ENCODE results near the gene IRF2BP1.
A peak's percentile ranks its signal among the peaks of the same experiment; 100 is the strongest.
"Not testable (repeated sequence)": the region's sequence is repeated elsewhere in the genome, so short reads cannot be mapped to it uniquely, and the experiment has no call there.

IRF2BP1 gene

DNA sequence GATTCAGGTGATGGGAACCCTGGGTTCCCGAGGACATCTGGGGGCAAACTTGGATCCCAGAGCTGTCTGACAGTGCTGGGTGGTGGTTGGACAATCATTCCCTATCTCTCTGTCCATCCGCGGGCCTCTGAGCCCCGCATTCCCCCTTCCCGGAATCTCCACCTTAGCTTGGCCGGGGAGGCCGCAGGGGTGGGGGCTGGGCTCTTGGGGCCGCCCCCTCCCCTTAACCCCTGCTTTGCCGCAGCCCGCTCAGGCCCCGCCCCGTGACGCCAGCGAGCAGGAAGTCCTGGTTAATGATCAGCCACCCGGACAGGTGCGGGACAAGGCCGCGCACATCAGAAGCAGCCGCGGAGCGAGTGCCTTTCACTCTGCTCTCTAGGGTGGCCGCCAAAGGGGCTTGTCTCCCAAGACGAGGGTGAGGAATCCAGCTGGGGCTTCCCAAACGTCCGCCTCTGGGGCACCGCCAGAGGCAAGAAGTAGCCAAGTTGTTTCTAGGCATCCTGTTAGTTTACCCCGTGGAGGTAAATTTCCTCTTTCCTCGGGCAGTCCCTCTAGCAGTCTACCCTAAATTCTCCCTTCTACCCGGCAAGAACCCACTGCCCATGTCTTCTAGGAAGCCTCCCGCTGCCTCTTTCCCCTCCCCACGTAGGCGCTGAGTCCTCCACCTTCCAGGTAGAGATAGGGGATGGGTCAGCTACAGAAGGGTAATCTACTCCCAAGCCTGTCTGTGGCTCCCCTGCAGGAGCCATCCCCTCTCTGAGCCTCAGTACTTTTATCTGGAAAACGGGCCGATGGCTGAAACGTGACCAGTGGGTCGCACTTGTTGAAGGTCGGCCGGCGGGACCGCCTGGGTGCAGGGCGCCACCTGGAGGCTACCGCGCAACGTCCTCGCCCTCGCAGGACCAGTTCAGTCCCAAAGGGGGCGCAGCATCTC, 3.0 kb downstream of the IRF2BP1 start:
- DNase-seq (ENCODE audit: low read depth in 2 of 2) = peak; percentile 74 to 75

DNA sequence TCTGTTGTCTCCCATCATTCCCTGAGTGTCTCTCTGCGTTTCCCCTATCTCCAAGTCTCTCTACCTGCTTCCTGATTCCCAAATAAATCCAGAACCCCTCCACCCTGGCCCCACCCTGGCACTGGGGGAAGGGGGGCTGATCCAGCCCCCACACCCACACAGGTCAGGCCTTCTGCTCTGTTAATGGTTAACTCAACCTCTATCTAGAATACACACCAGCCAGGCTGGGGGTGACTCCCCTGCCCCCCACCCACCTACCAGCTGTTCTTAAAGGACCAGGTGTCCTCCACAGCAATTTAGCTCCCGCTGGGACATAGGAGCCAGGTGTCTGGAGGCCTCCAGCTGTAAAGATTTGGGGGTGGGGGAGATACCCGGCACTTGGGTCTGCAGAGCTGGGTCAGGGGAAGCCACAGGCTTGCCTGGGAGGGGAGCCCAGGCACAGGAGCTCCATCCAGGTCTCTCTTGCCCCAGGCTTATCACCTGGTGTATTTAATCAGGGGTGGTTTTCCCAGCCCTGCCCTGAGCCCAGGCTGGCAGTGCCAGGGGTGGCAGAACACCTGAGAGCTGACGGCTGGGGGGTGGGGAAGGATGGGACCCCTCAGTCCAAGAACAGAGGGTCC, 3.9 kb downstream of the IRF2BP1 start:
- no peak for DNase-seq (ENCODE audit: low read depth in 2 of 2)

DNA sequence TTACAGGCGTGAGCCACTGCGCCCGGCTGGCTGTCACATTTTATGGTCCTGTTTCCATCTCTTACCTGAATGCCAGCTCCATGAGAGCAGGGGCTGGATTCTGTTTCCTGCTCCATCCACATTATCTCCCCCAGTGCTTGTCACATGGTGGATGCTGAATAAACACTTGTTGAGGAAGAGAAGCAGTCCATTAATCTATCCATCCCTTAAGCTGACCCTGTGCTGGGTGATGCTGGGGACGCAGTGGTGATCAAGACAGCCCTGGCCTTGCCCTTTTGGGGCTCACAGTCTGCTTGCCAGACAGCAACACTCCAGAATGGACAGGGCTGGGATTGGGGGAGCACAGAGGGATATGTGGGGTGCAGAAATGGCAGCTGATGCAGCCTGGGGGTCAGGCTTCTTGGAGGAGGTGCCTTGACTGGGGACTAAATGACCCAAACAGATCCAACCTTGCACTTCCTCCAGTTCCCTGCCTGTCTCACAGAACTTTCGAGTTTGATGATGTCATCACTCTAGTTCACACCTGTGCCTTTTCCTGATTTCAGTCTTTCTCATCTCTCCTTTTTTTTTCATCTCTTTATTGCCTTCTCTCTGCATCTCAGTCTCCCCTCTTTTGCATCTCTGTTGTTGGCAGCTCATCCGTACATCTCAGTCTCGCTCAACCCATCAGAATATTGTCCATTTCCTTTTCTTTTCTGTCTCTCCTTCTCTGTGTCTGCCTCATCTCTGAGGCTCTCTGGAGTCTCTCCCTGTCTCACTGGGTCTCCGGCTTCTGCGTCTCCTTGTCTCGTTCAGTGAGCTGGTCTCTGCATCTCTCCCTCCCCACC, 4.6 kb downstream of the IRF2BP1 start:
- DNase-seq (ENCODE audit: low read depth in 2 of 2) = no peak

DNA sequence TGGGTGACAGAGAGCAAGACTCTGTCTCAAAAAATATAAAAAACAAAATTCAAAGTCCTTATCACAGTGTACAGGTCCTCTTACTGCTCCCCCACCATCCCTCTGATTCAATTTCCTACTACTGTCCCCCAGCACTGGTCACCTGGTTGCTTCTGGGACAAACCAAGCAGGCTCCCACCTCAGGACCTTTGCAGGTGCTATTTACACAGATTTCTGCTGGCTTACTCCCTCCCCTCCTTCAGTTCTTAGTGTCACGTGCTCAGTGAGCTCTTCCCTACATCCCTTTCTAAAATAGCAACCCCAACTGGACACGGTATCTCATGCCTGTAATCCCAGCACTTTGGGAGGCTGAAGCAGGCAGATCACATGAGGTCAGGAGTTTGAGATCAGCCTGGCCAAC, 6.0 kb downstream of the IRF2BP1 start:
- DNase-seq (ENCODE audit: low read depth in 2 of 2) = no peak

DNA sequence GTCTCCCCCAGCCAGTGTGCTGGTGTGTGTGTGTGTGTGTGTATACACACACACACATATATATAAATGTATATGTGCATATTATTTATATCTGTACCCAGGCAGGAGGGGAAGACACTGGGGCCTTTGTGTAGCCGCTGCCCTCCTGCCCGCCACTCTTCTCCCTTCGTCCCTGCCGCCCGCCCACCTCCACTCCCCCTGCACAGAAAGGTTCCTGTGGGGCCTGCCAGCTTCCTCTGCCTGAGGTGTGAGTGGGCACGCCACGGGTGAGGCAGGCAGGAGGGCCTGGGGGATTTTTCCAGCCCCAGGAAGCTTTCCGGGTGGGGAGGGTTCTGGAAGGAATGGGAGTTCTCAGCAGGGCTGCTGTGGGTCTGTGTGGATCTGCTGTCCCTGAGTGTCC, 6.9 kb downstream of the IRF2BP1 start:
- no peak for DNase-seq (ENCODE audit: low read depth in 2 of 2)

DNA sequence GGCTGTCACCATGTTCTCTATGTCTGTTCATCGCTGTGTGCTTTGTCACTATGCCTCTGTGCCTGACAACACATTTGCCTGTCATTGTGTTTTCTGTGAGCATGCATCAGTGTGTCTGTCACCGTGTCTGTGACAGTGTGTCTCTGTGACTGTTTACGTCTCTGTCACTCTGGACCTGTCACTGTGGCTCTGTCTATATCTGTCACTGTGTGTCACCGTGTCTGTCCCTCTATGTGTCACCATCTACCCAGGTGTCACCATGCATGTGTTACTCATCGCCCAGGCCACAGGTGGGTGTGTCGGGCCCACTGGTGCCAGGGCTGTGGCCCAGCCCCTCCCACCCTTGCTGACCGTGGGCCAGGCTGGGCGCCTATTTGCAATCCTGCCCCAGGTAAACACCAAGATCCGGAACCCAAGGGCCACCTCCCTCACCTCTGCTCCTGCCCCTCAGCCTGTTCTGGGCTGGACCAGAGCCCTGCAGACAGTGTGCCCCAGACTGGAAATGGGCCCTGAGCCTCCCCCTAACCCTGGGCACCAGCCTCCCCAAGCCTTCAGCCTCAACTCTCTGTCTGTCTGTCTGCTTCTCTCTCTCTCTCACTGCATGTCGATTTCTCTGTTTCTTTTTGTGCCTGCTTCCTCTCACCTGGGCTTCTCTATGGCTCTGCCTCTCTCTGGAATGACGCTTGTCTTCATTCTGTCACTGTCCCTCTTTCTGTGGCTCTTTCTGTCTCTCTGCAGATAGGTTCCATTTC, 7.7 kb downstream of the IRF2BP1 start:
- DNase-seq (ENCODE audit: low read depth in 2 of 2) = peak in 1 of 2 donors; percentile 39

DNA sequence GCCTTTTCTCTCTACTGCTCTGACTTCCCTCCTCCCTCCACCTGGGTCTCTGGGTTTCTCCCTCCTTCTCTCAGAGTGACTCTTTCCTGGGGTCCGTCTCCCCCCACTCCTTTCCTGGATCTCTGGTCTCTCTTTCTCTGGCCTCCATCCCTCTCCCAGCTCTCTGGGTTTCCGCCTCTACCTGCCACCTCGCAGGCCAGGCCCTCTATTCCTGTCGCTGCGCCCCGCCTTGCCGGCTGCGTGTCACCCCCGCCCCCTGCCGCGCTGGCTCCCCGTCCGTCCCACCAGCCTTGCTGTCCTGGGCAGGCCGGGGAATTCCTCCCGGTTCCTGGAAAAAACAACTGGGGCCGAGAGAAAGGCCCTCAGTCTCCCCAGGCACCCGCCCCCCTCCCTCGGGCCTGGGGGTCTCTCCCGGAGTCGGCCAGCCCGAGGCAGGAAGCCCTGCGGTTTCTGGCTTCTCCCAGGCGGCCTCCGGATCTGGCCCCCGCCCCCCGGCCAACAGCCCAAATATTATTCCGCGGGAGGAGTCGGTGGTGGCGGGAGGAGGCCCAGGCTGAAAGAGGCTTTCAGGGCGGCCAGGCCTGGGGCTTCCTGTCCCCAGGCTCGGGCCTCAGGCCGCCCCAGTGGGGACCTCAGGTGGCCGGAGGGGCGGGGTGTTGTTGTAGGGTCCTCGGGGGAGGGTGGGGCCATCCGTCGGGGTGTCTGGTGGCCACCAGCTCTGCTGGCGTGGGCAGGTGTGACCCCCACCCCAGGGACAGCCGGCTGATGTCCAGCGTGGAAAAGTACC, 9.3 kb downstream of the IRF2BP1 start:
- DNase-seq (ENCODE audit: low read depth in 2 of 2) = no peak

DNA sequence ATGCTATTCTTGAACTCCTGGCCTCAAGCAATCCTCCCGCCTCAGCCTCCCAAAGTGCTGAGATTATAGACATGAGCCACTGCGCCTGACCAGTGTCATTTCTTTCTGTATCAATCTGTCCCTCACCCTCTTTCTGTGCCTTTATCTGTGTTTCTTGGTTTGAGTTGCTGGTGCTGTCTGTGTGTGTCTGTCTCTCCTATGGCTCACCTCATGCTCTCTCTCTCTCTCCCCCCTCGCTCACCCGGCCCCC, 9.9 kb downstream of the IRF2BP1 start:
- peak in 1 of 2 donors; percentile 36 for DNase-seq (ENCODE audit: low read depth in 2 of 2)

DNA sequence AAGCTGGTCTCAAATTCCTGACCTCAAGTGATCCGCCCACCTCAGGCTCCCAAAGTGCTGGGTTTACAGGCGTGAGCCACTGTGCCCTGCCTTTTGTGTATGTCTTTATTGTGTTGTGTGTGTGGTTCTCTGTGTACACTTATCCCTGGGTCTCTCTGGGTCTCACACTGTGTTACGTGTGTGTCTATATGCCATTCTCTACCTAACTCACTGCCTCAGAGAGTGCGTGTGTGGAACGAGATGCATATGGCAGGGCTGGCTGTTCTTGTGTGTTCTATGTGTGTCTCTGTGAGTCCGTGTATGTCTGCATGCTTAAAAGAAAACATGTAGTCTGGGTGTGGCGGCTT, 11.3 kb downstream of the IRF2BP1 start:
- no peak for DNase-seq (ENCODE audit: low read depth in 2 of 2)

DNA sequence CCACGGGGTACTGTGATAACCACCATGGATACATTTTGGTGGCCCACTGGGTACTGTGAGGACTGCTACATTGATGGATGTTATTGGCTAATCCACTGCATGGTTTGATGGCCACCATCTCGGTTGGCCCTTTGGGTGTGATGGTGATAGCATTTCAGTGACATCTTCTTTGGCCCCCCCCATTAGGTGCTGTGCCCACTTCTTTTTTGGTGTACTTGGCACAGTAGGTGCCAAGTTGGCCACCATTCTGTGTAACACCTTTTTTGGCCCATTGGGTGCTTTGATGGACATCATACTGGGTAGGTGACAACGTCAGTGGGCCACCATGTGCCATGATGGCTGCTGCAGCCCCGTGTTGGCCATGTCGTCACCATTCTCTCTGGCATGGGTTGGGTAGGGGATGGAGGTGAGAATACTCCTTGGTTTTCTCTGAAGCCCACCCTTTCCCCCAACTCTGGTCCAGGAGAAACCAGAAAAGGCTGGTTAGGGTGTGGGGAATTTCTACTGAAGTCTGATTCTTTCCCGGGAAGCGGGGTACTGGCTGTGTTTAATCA, 12.6 kb downstream of the IRF2BP1 start:
- DNase-seq (ENCODE audit: low read depth in 2 of 2) = no peak

DNA sequence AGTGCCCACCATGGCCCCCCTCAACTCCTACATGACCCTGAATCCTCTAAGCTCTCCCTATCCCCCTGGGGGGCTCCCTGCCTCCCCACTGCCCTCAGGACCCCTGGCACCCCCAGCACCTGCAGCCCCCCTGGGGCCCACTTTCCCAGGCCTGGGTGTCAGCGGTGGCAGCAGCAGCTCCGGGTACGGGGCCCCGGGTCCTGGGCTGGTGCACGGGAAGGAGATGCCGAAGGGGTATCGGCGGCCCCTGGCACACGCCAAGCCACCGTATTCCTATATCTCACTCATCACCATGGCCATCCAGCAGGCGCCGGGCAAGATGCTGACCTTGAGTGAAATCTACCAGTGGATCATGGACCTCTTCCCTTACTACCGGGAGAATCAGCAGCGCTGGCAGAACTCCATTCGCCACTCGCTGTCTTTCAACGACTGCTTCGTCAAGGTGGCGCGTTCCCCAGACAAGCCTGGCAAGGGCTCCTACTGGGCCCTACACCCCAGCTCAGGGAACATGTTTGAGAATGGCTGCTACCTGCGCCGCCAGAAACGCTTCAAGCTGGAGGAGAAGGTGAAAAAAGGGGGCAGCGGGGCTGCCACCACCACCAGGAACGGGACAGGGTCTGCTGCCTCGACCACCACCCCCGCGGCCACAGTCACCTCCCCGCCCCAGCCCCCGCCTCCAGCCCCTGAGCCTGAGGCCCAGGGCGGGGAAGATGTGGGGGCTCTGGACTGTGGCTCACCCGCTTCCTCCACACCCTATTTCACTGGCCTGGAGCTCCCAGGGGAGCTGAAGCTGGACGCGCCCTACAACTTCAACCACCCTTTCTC, 13.6 kb downstream of the IRF2BP1 start:
- no peak for DNase-seq (ENCODE audit: low read depth in 2 of 2)

DNA sequence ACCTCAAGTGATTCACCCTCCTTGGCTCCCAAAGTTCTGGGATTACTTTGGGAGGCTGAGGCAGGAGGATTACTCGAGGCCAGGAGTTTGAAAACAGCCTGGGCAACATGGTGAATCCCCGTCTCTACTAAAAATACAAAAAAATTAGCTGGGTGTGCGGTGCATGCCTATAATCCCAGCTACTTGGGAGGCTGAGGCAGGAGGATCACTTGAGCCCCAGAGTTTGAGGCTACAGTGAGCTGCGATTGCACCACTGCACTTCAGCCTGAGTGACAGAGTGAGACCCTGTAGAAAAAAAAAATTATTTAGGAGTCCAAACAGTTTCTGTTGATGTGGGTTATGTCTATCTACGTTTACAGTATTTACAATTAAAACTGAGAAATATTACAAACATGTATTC, 15.1 kb downstream of the IRF2BP1 start:
- DNase-seq (ENCODE audit: low read depth in 2 of 2) = no peak

DNA sequence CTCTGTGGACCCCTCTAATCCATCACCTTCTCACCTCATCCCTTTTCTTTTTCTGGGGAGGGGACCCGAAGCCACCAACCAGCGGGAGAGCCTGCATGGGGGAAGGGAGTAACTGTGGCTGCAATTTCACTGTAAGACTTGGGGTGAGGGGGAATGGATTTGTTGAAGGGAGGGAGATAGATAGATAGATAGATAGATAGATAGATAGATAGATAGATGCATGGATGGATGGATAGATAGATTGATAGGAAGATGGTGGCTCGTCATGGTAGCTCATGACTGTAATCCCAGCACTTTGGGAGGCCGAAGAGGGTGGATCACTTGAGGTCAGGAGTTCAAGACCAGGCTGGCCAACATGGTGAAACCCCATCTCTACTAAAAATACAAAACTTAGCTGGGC, 18.7 kb downstream of the IRF2BP1 start:
- not testable (repeated sequence) for DNase-seq (ENCODE audit: low read depth in 2 of 2)

DNA sequence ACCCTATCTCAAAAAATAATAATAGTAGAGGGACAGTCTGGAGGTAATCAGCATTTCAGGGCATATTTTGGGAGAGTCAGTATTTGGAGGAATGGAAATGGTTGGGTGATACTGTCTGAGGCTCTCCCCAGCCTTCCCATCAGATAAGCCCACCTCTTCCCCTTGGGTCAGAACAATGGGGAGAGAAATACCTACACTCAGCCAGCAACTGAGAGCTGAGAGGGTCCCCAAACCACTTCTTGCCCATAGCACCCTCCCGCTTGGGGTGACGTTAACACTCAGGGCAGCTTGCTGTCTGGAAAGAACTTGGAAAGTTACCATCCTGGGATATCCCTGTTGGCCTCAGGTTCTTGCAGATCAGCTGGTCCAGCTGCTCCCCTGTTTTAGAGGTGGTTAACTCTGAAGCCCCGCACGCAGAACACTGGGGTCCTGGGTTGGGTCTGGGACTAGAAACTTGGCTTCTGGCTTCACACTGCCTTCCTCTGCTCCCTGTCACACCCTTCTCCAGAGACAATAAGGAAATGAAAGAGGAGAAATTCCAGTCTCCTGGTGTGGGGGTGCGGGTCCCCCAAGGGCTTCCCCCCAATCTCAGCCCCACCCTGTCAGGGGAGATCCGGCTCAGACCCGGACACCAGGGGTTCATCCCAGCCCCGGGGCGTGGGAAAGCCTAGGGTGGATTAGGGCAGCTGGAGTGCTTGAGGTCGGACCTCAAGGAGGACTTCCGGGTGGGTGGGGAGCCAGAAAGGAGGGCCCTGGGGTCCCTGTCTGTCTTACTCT, 19.4 kb downstream of the IRF2BP1 start:
- DNase-seq (ENCODE audit: low read depth in 2 of 2) = no peak

DNA sequence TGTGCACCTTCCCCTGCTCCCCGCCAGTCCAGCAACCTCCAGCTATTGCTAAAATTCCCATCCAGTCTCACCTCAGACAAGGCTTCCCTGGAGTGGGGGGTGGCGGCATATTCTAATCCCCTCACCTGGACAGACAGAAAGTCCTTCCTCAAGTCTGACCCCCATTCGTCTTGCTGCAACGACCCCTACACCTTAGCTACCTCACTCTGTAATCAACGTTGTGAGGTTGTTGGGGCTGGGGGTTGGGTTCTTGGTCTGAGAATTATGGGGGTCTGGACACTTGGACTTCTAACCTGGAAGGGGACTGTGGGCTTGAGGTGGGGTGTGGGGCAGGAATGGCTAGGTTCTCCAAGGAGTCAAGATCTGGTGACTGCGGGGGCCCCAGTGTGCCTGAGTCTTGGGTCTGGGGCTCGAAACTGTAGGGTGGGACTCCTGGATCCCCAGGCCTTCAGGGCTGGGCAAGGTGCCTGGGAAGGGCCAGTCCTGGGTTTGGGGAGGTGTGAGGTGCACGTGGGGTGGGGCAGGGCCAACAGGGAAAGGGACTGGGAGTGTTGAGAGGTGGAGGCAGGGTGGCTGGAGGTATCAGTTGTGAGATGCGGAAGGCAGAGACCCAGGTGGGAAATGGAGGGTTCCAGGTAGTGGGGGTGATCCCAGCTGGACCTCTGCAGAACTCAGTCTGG, 20.5 kb downstream of the IRF2BP1 start:
- DNase-seq (ENCODE audit: low read depth in 2 of 2) = no peak

DNA sequence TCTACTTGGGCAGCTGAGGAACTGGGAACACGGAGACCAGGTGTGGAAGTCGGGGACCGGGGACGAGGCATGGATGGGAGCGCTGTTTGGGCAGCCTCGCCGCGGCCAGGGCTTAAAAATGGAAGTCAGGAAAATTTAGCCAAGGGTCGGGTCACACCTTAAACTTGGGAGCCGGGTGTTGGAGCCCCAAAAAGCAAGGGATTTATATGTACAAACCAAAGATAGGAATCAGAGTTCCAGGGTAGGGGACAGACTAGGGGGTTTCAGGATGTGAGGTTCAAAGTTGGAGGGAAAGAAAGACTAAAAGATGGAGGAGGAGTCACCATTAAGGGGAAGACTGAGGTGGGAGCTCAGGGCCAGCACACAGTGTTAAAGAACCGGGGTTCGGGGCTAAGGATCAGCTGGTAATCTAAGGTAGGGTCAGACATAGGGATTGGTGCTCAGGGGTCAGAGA, 21.3 kb downstream of the IRF2BP1 start:
- DNase-seq (ENCODE audit: low read depth in 2 of 2) = no peak

DNA sequence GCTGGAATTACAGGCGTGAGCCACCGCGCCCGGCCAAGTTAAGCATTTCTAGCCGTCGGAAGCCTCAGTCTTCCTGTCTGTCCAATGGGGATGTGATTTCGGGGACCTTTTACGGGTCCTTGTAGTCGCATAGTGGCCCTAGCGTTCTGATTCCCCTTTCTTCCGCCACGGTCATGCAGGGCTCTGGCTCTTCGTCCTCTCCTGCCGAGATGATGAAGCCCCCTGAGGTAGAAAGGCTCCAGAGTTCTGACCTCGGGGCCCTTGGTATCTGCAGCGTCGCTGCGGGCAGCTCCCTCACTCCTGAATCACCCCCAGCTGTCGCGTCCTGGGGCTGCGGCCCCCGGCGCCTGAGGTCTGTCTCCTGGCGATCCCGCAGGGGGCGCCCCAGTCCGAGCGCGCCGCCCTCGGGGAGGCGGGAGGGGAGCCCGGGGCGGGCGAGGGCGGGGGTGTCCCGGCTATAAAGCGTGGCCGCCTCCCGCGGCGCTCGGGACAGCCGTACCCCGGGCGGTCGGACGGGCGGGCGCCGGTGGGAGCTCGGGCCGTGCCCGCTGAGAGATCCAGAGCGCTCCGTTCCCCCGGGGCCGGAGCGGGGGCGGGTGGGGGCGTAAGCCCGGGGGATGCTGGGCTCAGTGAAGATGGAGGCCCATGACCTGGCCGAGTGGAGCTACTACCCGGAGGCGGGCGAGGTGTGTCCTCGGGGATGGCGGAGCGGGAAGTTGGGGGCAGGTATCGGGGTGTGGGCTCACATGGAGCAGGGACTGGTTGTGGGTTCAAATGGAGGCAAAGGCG, 21.9 kb downstream of the IRF2BP1 start, which contains the start of gene FOXA3:
FOXA3 (plus strand) TSS at position 487 of the 789 bp plus-strand sequence; CDS start at position 618, 131 bp downstream.
- DNase-seq (ENCODE audit: low read depth in 2 of 2) = peak; percentile 52 to 54
